H1 (cell line): ENCODE measurements around the gene TFF2. TPM values are rescaled to one million over a fixed set of nuclear protein-coding genes. Genes with fewer than 3 reads are reported as not detected.

Source experiments
- JUN ChIP-seq: IDR thresholded peaks from 2 replicates; pipeline ENCODE4 v1.6.1; 2011; ENCODE audit warnings: low read depth, mild to moderate bottlenecking, improper control_type of control experiment, low read length
- polyA plus RNA-seq, 7 experiments: library from polyadenylated mRNA; depleted of rRNA in 3 of 7; stranded (reverse) in 5 of 7; unstranded in 2 of 7; fragments of >200 nt in 5 of 7; fragments of 200-250 nt in 2 of 7; gene quantifications; 1 replicate in 5 of 7; 2 replicates in 1 of 7; 4 replicates in 1 of 7; pipeline versions ENCODE4 v1.2.1 to v1.2.3, GENCODE V29; 2011 to 2013; ENCODE audit warnings: missing spikeins in 2 of 7, mixed read lengths in 2 of 7
- total RNA-seq: library from RNA; stranded (reverse); fragmentation: NEBNext Ultra II Directional; extraction: Animal tissue kit (Norgen Biotek cat#: 25700); gene quantifications from 2 replicates; pipeline ENCODE4 v1.2.1, GENCODE V29; 2021

TFF2 gene
- total and polyA plus RNA-seq, 2 of the 8 experiments (the other 6 are each of a cell fraction or from before 2014, with no cell fraction given), result not detected

DNA sequence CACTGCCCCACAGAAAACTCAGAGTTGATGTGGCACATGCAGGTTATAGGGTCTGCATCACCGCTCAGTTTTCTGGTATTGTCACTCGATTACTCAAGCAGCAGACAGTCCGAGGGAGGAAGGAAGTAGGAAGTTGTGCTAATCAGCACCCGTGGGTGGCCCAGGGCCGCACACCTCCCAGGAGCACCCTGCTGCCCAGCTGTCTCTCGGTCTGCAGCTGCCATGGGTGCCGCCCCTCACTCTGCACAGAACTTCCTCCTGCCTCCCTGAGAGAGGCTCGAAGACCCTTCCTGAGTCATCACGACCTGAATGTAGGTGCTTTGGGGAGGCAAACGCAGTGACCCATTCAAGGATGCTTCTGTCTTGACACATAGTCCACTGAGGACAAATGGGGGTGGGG is 31.4 kb downstream of the TFF2 start (continued):
- TF ChIP-seq JUN, result no peak
